HG02678 (cell line): Measurements from ENCODE around the gene USP28.
"Not testable (repeated sequence)": the region's sequence is repeated elsewhere in the genome, so short reads cannot be mapped to it uniquely, and the experiment has no call there.

Experiments used
- ATAC-seq: cut with Tn5 transposase; IDR thresholded peaks from one replicate; pipeline ENCODE4 v1.9.1; 2021; ENCODE audit warnings: mild to moderate bottlenecking, moderate library complexity; ENCODE audit not compliant: unreplicated experiment

The USP28 gene

GRCh38 chr11:113875234-113876073 lies at the start of gene USP28:
TSS of gene USP28 (minus strand) at chr11:113875572. CDS start at chr11:113875501, 71 bp downstream.
- peak; percentile 81 for ATAC-seq

GRCh38 chr11:113923572-113923971 lies 48.2 kb upstream of the USP28 start:
- ATAC-seq, result no peak

GRCh38 chr11:113911491-113911890 lies 36.1 kb upstream of the USP28 start:
- not testable (repeated sequence) for ATAC-seq

GRCh38 chr11:113908098-113908497 lies 32.7 kb upstream of the USP28 start:
- no peak for ATAC-seq

- ATAC-seq, result no peak
These were observed 32.3 kb upstream of the USP28 start for GRCh38 chr11:113907681-113908080.

- ATAC-seq, result no peak
These were observed 31.8 kb upstream of the USP28 start for GRCh38 chr11:113907152-113907551.

GRCh38 chr11:113906516-113906915 lies 31.1 kb upstream of the USP28 start:
- no peak for ATAC-seq

- ATAC-seq, result no peak
These were observed 30.7 kb upstream of the USP28 start for GRCh38 chr11:113906038-113906437.

GRCh38 chr11:113904379-113905101 lies 29.2 kb upstream of the USP28 start, which contains the start of gene HTR3B:
TSS of gene HTR3B (plus strand) at chr11:113904796. CDS start at chr11:113904934, 138 bp downstream.
- no peak for ATAC-seq

GRCh38 chr11:113901141-113901540 lies 25.8 kb upstream of the USP28 start:
- ATAC-seq, result no peak

- no peak for ATAC-seq
These were observed 20.9 kb upstream of the USP28 start for GRCh38 chr11:113896156-113896879.

- no peak for ATAC-seq
These were observed 20.2 kb upstream of the USP28 start for GRCh38 chr11:113895367-113896155.

GRCh38 chr11:113894421-113894996 lies 19.1 kb upstream of the USP28 start:
- ATAC-seq, result peak; percentile 68

- no peak for ATAC-seq
These were observed 13.5 kb upstream of the USP28 start for GRCh38 chr11:113888848-113889247.

- no peak for ATAC-seq
These were observed 10.5 kb upstream of the USP28 start for GRCh38 chr11:113885897-113886296.

- ATAC-seq, result no peak
These were observed 9.0 kb upstream of the USP28 start for GRCh38 chr11:113884361-113884836.

GRCh38 chr11:113881856-113882255 lies 6.5 kb upstream of the USP28 start:
- no peak for ATAC-seq

GRCh38 chr11:113880971-113881370 lies 5.6 kb upstream of the USP28 start:
- no peak for ATAC-seq

GRCh38 chr11:113879446-113879845 lies 4.1 kb upstream of the USP28 start:
- ATAC-seq, result not testable (repeated sequence)

- ATAC-seq, result no peak
These were observed 2.3 kb upstream of the USP28 start for GRCh38 chr11:113877670-113878055.
